Suprapubic skin (tissue), 4 donors: ENCODE measurements around the gene GRID1.

Experiments used
- POLR2A ChIP-seq, 2 donors: fragments of 450-650 bp; IDR thresholded peaks; one replicate each; pipeline ENCODE4 v1.6.1; 2017; ENCODE audit warnings: antibody characterized with exemption in 2 of 2, mild to moderate bottlenecking in 2 of 2, moderate library complexity in 2 of 2
- POLR2AphosphoS5 ChIP-seq, 3 donors: sonication (generic); formaldehyde crosslinking; IDR thresholded peaks; one replicate each; pipeline ENCODE4 v1.6.1; 2017; ENCODE audit warnings: antibody characterized with exemption in 3 of 3
- TF ChIP-seq, protein P1 (sequence below), 2 donors: fragments of 200-600 bp in 1 of 2; fragments of 450-650 bp in 1 of 2; sonication (generic) in 1 of 2; IDR thresholded peaks; one replicate each; pipeline ENCODE4 v1.5.1; 2016 to 2019; ENCODE audit warnings: antibody characterized with exemption in 2 of 2, mild to moderate bottlenecking in 1 of 2, moderate library complexity in 1 of 2

- TF ChIP-seq, protein P1, sequence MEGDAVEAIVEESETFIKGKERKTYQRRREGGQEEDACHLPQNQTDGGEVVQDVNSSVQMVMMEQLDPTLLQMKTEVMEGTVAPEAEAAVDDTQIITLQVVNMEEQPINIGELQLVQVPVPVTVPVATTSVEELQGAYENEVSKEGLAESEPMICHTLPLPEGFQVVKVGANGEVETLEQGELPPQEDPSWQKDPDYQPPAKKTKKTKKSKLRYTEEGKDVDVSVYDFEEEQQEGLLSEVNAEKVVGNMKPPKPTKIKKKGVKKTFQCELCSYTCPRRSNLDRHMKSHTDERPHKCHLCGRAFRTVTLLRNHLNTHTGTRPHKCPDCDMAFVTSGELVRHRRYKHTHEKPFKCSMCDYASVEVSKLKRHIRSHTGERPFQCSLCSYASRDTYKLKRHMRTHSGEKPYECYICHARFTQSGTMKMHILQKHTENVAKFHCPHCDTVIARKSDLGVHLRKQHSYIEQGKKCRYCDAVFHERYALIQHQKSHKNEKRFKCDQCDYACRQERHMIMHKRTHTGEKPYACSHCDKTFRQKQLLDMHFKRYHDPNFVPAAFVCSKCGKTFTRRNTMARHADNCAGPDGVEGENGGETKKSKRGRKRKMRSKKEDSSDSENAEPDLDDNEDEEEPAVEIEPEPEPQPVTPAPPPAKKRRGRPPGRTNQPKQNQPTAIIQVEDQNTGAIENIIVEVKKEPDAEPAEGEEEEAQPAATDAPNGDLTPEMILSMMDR (IDR thresholded peaks at IDR 0.05), result no peak
- TF ChIP-seq POLR2A (IDR thresholded peaks at IDR 0.05) (no peak), POLR2AphosphoS5 (IDR thresholded peaks at IDR 0.05) (no peak)
Measured at GRCh38 chr10:86194684-86195083, 171.9 kb downstream of the GRID1 start.
